Prostate gland (tissue), 2 donors: ENCODE measurements around the gene ANKRD2.
"Not testable (repeated sequence)": the region's sequence is repeated elsewhere in the genome, so short reads cannot be mapped to it uniquely, and the experiment has no call there.

Experiments used
- CTCF ChIP-seq, 4 experiments: fragments of 200-600 bp in 2 of 4; fragments of 450-650 bp in 2 of 4; sonication (generic) in 2 of 4; IDR thresholded peaks; 1 replicate in 3 of 4; 2 replicates in 1 of 4; pipeline ENCODE4 v1.5.1; 2016 to 2019; ENCODE audit warnings: antibody characterized with exemption in 4 of 4, mild to moderate bottlenecking in 2 of 4, moderate library complexity in 2 of 4
- POLR2A ChIP-seq: fragments of 450-650 bp; IDR thresholded peaks from one replicate; pipeline ENCODE4 v1.6.1; 2016; ENCODE audit warnings: antibody characterized with exemption, mild to moderate bottlenecking
- POLR2AphosphoS5 ChIP-seq: sonication (generic); formaldehyde crosslinking; IDR thresholded peaks from one replicate; pipeline ENCODE4 v1.6.1; 2017; ENCODE audit warnings: antibody characterized with exemption

DNA sequence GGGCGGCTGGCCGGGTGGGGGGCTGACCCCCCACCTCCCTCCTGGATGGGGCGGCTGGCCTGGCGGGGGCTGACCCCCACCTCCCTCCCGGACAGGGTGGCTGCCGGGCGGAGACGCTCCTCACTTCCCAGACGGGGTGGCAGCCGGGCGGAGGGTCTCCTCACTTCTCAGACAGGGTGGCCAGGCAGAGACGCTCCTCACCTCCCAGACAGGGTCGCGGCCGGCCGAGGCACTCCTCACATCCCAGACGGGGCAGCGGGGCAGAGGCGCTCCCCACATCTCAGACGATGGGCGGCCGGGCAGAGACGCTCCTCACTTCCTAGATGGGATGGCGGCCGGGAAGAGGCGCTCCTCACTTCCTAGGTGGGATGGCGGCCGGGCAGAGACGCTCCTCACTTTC is 43.7 kb upstream of the ANKRD2 start:
- not testable (repeated sequence) for TF ChIP-seq CTCF (IDR thresholded peaks at IDR 0.05); POLR2A; POLR2AphosphoS5
